MCF 10A (cell line): Measurements from ENCODE around the gene CFAP210. TPM values are rescaled to one million over a fixed set of nuclear protein-coding genes. Genes with fewer than 3 reads are reported as not detected.

Experiments used
- BruUV-seq: library from RNA; stranded (reverse); fragments of 400-500 nt; replicated peaks from 2 replicates; lab custom pipeline; 2021; lab: Mats Ljungman, UMichigan
- CTCF ChIA-PET: fragments of 300-600 bp; sonication (Branson Sonifier 250); formaldehyde crosslinking; extraction: SDS; loops from one replicate; lab custom pipeline; 2021; ENCODE audit warnings: antibody characterized with exemption, inconsistent platforms; lab: Yijun Ruan, JAX
- POLR2A ChIA-PET: fragments of 300-600, 350-650 bp; sonication (Branson Sonifier 250); formaldehyde crosslinking; extraction: SDS; loops from one replicate; lab custom pipeline; 2020; ENCODE audit warnings: antibody characterized with exemption, inconsistent platforms; lab: Yijun Ruan, JAX
- DNase-seq: peaks from one replicate; pipeline ENCODE4 v3.0.0-alpha.2; 2018; ENCODE audit not compliant: unreplicated experiment
- H3K27ac Mint-ChIP-seq: one replicate; pipeline ENCODE4 v1.8.0; 2022; ENCODE audit warnings: mild to moderate bottlenecking, low read depth, mixed read lengths; ENCODE audit not compliant: unreplicated experiment
- H3K27me3 Mint-ChIP-seq: one replicate; pipeline ENCODE4 v1.8.0; 2022; ENCODE audit warnings: mixed read lengths; ENCODE audit not compliant: insufficient read depth, unreplicated experiment
- H3K36me3 Mint-ChIP-seq: one replicate; pipeline ENCODE4 v1.8.0; 2022; ENCODE audit warnings: mild to moderate bottlenecking, moderate library complexity, mixed read lengths; ENCODE audit not compliant: insufficient read depth, unreplicated experiment
- H3K4me1 Mint-ChIP-seq: one replicate; pipeline ENCODE4 v1.8.0; 2022; ENCODE audit warnings: mixed read lengths; ENCODE audit not compliant: insufficient read depth, unreplicated experiment
- H3K4me3 Mint-ChIP-seq: one replicate; pipeline ENCODE4 v1.8.0; 2022; ENCODE audit warnings: mild to moderate bottlenecking, moderate library complexity, mixed read lengths; ENCODE audit not compliant: unreplicated experiment
- H3K9me3 Mint-ChIP-seq: one replicate; pipeline ENCODE4 v1.8.0; 2022; ENCODE audit warnings: mixed read lengths; ENCODE audit not compliant: unreplicated experiment
- CTCF ChIP-seq: fragments of 200-600 bp; IDR thresholded peaks from one replicate; pipeline ENCODE4 v1.8.0; 2022; ENCODE audit warnings: antibody characterized with exemption, mild to moderate bottlenecking; ENCODE audit not compliant: unreplicated experiment
- intact Hi-C: fragments of 100-400 bp; cut with micrococcal nuclease; formaldehyde crosslinking; loops from 2 replicates; pipeline ENCODE4 v1.14.1; 2022
- total RNA-seq: library from RNA; stranded (reverse); gene quantifications from 2 replicates; pipeline ENCODE4 v1.2.3, GENCODE V29; 2022

Gene CFAP210
- total RNA-seq, 1 experiment from 2014 or later, result not detected

GRCh38 chr2:169696381-169696780, 2.2 kb upstream of the CFAP210 start:
- Mint-ChIP-seq H3K9me3 (peaks cover under 1% of the 10 kb centered on the region), H3K27me3 (peaks cover 7% of the 10 kb centered on the region), H3K27ac (no peak overlapping the region), H3K4me3 (no peak overlapping the region), H3K36me3 (peaks cover 19% of the 10 kb centered on the region), H3K4me1 (peaks cover 6% of the 10 kb centered on the region)
- ChIA-PET CTCF (no interaction called here), POLR2A (interaction anchor here (1.2 kb wide), 1 partner anchor 38 kb away, joined by 3 read pairs; the partner anchor contains the start of gene KLHL23)
- no TSS peak for BruUV-seq
- intact Hi-C loops, result loop anchor here (10.0 kb wide), 1 partner anchor 98 kb away; the partner anchor contains the start of gene SSB
- TF ChIP-seq CTCF, result no peak
- no peak for DNase-seq

- ChIA-PET CTCF (no interaction called here), POLR2A (interaction anchor here (0.8 to 2.1 kb wide), 5 partner anchors 10 to 110 kb away, joined by 4 to 13 read pairs (median 5); partner anchors contain the start of gene PPIG)
- Mint-ChIP-seq H3K4me3 (peak overlapping the region; percentile 84), H3K27ac (peak overlapping the region; percentile 91), H3K27me3 (peaks cover 16% of the 10 kb centered on the region), H3K36me3 (peaks cover 17% of the 10 kb centered on the region), H3K4me1 (peaks cover 6% of the 10 kb centered on the region), H3K9me3 (peaks cover 9% of the 10 kb centered on the region)
- no peak for TF ChIP-seq CTCF
- DNase-seq, result no peak
- intact Hi-C loops, result loop anchor here (10.0 kb wide), 1 partner anchor 100 kb away; the partner anchor contains the start of gene SSB
- BruUV-seq, result no TSS peak
Measured at GRCh38 chr2:169694894-169695260, 672 bp upstream of the CFAP210 start.

GRCh38 chr2:169693360-169693759, 845 bp downstream of the CFAP210 start:
- intact Hi-C loops, result loop anchor here (10.0 kb wide), 1 partner anchor 101 kb away; the partner anchor contains the start of gene SSB
- DNase-seq, result no peak
- BruUV-seq, result TSS peak; percentile 77
- peaks cover 6% of the 10 kb centered on the region for H3K4me1 Mint-ChIP-seq
- ChIA-PET CTCF (interaction anchor here (0.6 to 1.7 kb wide), 5 partner anchors 8 to 181 kb away, joined by 3 to 8 read pairs (median 4); no protein-coding TSS in a partner anchor), POLR2A (interaction anchor here (0.6 to 0.9 kb wide), 4 partner anchors 10 to 237 kb away, joined by 3 read pairs; partner anchors contain the start of gene PPIG)
- H3K4me3 Mint-ChIP-seq, result peak overlapping the region; percentile 84
- no peak for TF ChIP-seq CTCF
- H3K9me3 Mint-ChIP-seq, result peaks cover 16% of the 10 kb centered on the region
- H3K27me3 Mint-ChIP-seq, result peaks cover 16% of the 10 kb centered on the region
- H3K27ac Mint-ChIP-seq, result peak overlapping the region; percentile 91
- peaks cover 7% of the 10 kb centered on the region for H3K36me3 Mint-ChIP-seq

GRCh38 chr2:169692718-169693117, 1.5 kb downstream of the CFAP210 start:
- intact Hi-C loops, result loop anchor here (10.0 kb wide), 1 partner anchor 102 kb away; the partner anchor contains the start of gene SSB
- no peak for DNase-seq
- CTCF ChIA-PET, result interaction anchor here (1.3 to 1.7 kb wide), 2 partner anchors 8 to 80 kb away, joined by 4 to 8 read pairs; no protein-coding TSS in a partner anchor
- TF ChIP-seq CTCF, result no peak
- Mint-ChIP-seq H3K4me3 (no peak overlapping the region), H3K27ac (no peak overlapping the region), H3K36me3 (peaks cover 7% of the 10 kb centered on the region), H3K9me3 (peaks cover 18% of the 10 kb centered on the region), H3K4me1 (peaks cover 6% of the 10 kb centered on the region), H3K27me3 (peaks cover 16% of the 10 kb centered on the region)
- POLR2A ChIA-PET, result interaction anchor here (0.9 kb wide), 1 partner anchor 109 kb away, joined by 3 read pairs; the partner anchor contains the start of gene PPIG
- no TSS peak for BruUV-seq
